Esophagus muscularis mucosa (tissue), 4 donors: Measurements from ENCODE around the gene C2orf42. TPM values are rescaled to one million over a fixed set of nuclear protein-coding genes. Genes with fewer than 3 reads are reported as not detected.
"Not testable (repeated sequence)": the region's sequence is repeated elsewhere in the genome, so short reads cannot be mapped to it uniquely, and the experiment has no call there.

Source experiments
- DNase-seq: peaks from one replicate; pipeline ENCODE4 v3.0.0-alpha.2; 2017; ENCODE audit errors: extremely low spot score
- H3K27ac ChIP-seq, 4 donors: fragments of 200-600 bp; sonication (generic); replicated peaks in 1 of 4; 1 replicate in 3 of 4; 2 replicates in 1 of 4; pipeline ENCODE4 v1.5.1; 2016 to 2019; ENCODE audit warnings: mild to moderate bottlenecking in 1 of 4
- H3K27me3 ChIP-seq, 4 donors: fragments of 200-600 bp; sonication (generic); one replicate each; pipeline versions ENCODE4 v1.5.1 to v1.6.0; 2016 to 2019
- H3K36me3 ChIP-seq, 4 donors: fragments of 200-600 bp; sonication (generic); one replicate each; pipeline ENCODE4 v1.5.1; 2016 to 2019
- H3K4me1 ChIP-seq, 4 donors: fragments of 200-600 bp; sonication (generic); one replicate each; pipeline ENCODE4 v1.5.1; 2016 to 2019
- H3K4me3 ChIP-seq, 4 donors: fragments of 200-600 bp; sonication (generic); 1 replicate in 2 of 4; 2 replicates in 2 of 4; pipeline ENCODE4 v1.5.1; 2016 to 2019; ENCODE audit warnings: mild to moderate bottlenecking in 4 of 4, moderate library complexity in 1 of 4
- H3K9me3 ChIP-seq, 4 donors: fragments of 200-600 bp; sonication (generic); 1 replicate in 3 of 4; 2 replicates in 1 of 4; pipeline ENCODE4 v1.5.1; 2016 to 2019
- CTCF ChIP-seq, 3 experiments: fragments of 200-600 bp in 2 of 3; fragments of 450-650 bp in 1 of 3; sonication (generic) in 2 of 3; IDR thresholded peaks; one replicate each; pipeline ENCODE4 v1.5.1; 2017 to 2019; ENCODE audit warnings: antibody characterized with exemption in 3 of 3, mild to moderate bottlenecking in 2 of 3, moderate library complexity in 1 of 3
- EP300 ChIP-seq: sonication (generic); formaldehyde crosslinking; IDR thresholded peaks from one replicate; pipeline ENCODE4 v1.6.1; 2017; ENCODE audit warnings: antibody characterized with exemption
- POLR2A ChIP-seq: fragments of 450-650 bp; IDR thresholded peaks from one replicate; pipeline ENCODE4 v1.6.1; 2017; ENCODE audit warnings: antibody characterized with exemption, moderate library complexity, mild to moderate bottlenecking, low read depth
- POLR2AphosphoS5 ChIP-seq, 2 donors: sonication (generic); formaldehyde crosslinking; IDR thresholded peaks; one replicate each; pipeline ENCODE4 v1.6.1; 2017; ENCODE audit warnings: antibody characterized with exemption in 2 of 2
- WGBS: methylation state at CpG from one replicate; pipeline ENCODE4 v1.1.5; 2018; 5-methylcytosine and 5-hydroxymethylcytosine counted together
- intact Hi-C: fragments of 100-400 bp; cut with DNase I; formaldehyde crosslinking; loops from one replicate; pipeline ENCODE4 v1.15.1; 2023
- total RNA-seq, 4 donors: library from RNA; depleted of rRNA; stranded (reverse); fragments of >200 nt; gene quantifications; one replicate each; pipeline versions ENCODE4 v1.1.0 to v1.2.1, GENCODE V29; 2016

The C2orf42 gene
- total RNA-seq, 4 donors from 2014 or later: 15.4 to 20.9 (median 17.9) TPM

- Histone ChIP-seq H3K4me3 (no peak overlapping the region), H3K27ac (no peak overlapping the region), H3K36me3 (no peaks in the 10 kb centered on the region), H3K4me1 (peaks cover 4 to 28% (median 14%) of the 10 kb centered on the region in 4 donors), H3K27me3 (no peaks in the 10 kb centered on the region), H3K9me3 (no peaks in the 10 kb centered on the region)
- no peak for TF ChIP-seq EP300
- no peak for TF ChIP-seq CTCF (IDR thresholded peaks at IDR 0.05)
- no peak for TF ChIP-seq POLR2A
- no peak for TF ChIP-seq POLR2AphosphoS5 (IDR thresholded peaks at IDR 0.05)
- intact Hi-C loops: no loop called here
- DNase-seq: no peak
- 86% methylated on average over 7 of the region's 7 CpGs for WGBS
Measured at GRCh38 chr2:70111752-70112591, 78.8 kb downstream of the C2orf42 start.

DNA sequence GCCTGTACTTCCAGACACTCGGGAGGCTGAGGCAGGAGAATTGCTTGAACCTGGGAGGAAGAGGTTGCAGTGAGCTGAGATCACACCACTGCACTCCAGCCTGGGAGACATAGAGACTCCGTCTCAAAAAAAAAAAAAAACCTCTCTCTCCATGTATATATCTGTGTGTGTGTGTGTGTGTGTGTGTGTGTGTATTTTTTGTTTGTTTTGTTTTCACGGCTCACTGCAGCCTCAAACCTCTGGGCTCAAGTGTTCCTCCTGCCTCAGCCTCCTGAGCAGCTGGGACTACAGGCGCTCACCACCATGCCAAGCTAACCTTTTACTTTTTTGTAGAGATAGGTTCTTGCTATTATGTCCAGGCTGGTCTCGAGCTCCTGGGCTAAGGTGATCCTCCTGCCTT is 80.4 kb downstream of the C2orf42 start:
- H3K27me3 ChIP-seq, H3K9me3 ChIP-seq, H3K27ac ChIP-seq, DNase-seq, H3K36me3 ChIP-seq, H3K4me3 ChIP-seq, intact Hi-C loops: not testable (repeated sequence)
- peaks cover 4 to 19% (median 14%) of the 10 kb centered on the region in 4 donors for H3K4me1 ChIP-seq
- 82% methylated on average over 5 of the region's 5 CpGs for WGBS

DNA sequence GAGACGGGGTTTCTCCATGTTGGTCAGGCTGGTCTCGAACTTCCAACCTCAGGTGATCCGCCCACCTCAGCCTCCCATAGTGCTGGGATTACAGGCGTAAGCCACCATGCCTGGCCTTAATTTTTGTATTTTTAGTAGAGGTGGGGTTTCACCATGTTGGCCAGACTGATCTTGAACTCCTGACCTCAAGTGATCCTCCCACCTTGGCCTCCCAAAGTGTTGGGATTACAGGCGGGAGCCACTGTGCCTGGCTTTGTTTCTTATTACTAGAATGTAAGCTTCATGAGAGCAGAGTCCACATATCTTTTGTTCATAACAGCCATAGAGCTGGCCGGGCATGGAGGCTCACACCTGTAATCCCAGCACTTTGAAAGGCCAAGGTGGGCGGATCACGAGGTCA is 84.7 kb downstream of the C2orf42 start:
- H3K27ac ChIP-seq, intact Hi-C loops, H3K4me3 ChIP-seq, H3K9me3 ChIP-seq, H3K36me3 ChIP-seq, H3K27me3 ChIP-seq, DNase-seq: not testable (repeated sequence)
- peaks cover 0 to 18% (median 5%) of the 10 kb centered on the region in 4 donors for H3K4me1 ChIP-seq
- WGBS: 95% methylated on average over 8 of the region's 8 CpGs

GRCh38 chr2:70104231-70105111 is 86.3 kb downstream of the C2orf42 start:
- Histone ChIP-seq H3K36me3 (no peaks in the 10 kb centered on the region), H3K4me3 (no peak overlapping the region), H3K27ac (no peak overlapping the region), H3K4me1 (peaks cover 0 to 18% (median 5%) of the 10 kb centered on the region in 4 donors), H3K9me3 (no peaks in the 10 kb centered on the region), H3K27me3 (no peaks in the 10 kb centered on the region)
- DNase-seq: no peak
- 53% methylated on average over 11 of the region's 11 CpGs for WGBS
- intact Hi-C loops: no loop called here
- no peak for TF ChIP-seq CTCF (IDR thresholded peaks at IDR 0.05)
- no peak for TF ChIP-seq EP300
- no peak for TF ChIP-seq POLR2A
- TF ChIP-seq POLR2AphosphoS5 (IDR thresholded peaks at IDR 0.05): no peak

DNA sequence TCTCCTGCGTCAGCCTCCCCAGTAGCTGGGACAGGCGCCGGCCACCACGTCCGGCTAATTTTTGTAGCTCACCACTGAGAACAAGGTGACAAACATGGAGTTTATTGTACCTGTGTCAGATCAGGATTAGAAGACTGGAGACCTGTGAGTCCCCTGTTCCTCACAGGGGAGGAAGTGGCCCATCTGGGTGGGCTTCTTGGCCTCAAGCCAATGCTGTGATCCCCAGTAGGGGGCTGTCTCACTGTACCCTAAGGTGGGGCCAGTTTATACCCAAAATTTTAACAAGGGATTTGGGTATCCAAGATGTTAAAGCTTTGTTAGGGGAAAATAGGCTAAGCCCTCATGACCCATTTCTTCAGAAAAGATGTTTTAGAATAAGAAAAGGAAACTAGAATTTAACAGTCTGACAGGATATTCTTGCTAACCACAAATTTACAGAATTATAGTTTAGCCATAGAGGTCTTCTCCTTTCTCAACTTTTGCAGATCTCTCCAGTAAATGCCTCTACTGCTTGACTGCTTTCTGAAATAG is 87.2 kb downstream of the C2orf42 start:
- intact Hi-C loops: no loop called here
- H3K27me3 ChIP-seq: no peaks in the 10 kb centered on the region
- H3K36me3 ChIP-seq: no peaks in the 10 kb centered on the region
- WGBS: 90% methylated on average over 5 of the region's 5 CpGs
- H3K4me1 ChIP-seq: peaks cover 0 to 9% (median 3%) of the 10 kb centered on the region in 4 donors
- H3K27ac ChIP-seq: no peak overlapping the region
- no peak for TF ChIP-seq POLR2A
- no peak for TF ChIP-seq EP300
- no peak for TF ChIP-seq POLR2AphosphoS5 (IDR thresholded peaks at IDR 0.05)
- TF ChIP-seq CTCF (IDR thresholded peaks at IDR 0.05): no peak
- H3K4me3 ChIP-seq: no peak overlapping the region
- no peak for DNase-seq
- H3K9me3 ChIP-seq: no peaks in the 10 kb centered on the region

DNA sequence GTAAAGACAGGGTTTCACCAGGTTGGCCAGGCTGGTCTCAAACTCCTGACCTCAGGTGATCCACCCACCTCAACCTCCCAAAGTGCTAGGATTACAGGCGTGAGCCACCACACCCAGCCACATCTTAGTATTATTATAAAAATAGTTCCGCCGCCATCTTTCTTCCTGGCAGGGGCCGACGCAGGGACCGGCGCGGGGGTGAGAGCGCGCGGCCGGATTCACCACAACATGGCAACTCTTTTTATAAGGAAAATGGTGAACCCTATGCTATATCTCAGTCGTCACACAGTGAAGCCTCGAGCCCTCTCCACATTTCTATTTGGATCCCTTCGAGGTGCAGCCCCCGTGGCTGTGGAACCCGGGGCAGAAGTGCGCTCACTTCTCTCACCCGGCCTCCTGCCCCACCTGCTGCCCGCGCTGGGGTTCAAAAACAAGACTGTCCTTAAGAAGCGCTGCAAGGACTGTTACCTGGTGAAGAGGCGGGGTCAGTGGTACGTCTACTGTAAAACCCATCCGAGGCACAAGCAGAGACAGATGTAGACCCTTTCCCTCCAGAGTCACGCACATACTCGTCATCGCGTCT is 88.4 kb downstream of the C2orf42 start:
- 95% methylated on average over 29 of the region's 29 CpGs for WGBS
- H3K36me3 ChIP-seq, DNase-seq: not testable (repeated sequence)

DNA sequence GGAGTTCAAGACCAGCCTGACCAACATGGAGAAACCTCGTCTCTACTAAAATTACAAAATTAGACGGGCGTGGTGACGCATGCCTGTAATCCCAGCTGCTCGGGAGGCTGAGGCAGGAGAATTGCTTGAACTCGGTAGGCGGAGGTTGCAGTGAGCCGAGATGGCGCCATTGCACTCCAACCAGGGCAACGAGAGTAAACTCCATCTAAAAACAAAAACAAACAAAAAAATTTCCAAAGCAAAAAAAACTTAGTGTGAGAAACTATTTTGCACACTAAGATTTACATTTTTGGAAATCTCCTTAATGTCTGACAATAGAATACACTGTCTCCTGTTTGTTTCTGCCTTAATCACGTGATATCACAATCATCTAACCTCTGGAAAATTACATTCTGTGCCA is 89.1 kb downstream of the C2orf42 start:
- H3K36me3 ChIP-seq, H3K9me3 ChIP-seq, H3K27ac ChIP-seq, intact Hi-C loops, DNase-seq, H3K27me3 ChIP-seq, H3K4me1 ChIP-seq, H3K4me3 ChIP-seq: not testable (repeated sequence)
- 93% methylated on average over 11 of the region's 11 CpGs for WGBS

More for the DNA sequence above, 88.4 kb downstream of the C2orf42 start:
- H3K27ac ChIP-seq, H3K4me3 ChIP-seq, H3K27me3 ChIP-seq, H3K9me3 ChIP-seq, H3K4me1 ChIP-seq, intact Hi-C loops: not testable (repeated sequence)
